DOHH2 (cell line): ENCODE measurements around the gene SMARCD1.

Experiments used
- CTCF ChIP-seq: fragments of 200-600 bp; sonication (generic); IDR thresholded peaks from one replicate; pipeline ENCODE4 v1.5.1; 2014; ENCODE audit warnings: antibody characterized with exemption, mild to moderate bottlenecking, low read depth, low read length; ENCODE audit not compliant: poor library complexity, severe bottlenecking
- EZH2phosphoT487 ChIP-seq: fragments of 200-600 bp; sonication (generic); IDR thresholded peaks from 2 replicates; pipeline ENCODE4 v1.6.1; 2017; ENCODE audit warnings: borderline replicate concordance, mild to moderate bottlenecking, antibody characterized with exemption, low read length, moderate library complexity, mixed read lengths

GRCh38 chr12:50103351-50103750, 18.2 kb downstream of the SMARCD1 start:
- TF ChIP-seq CTCF (no peak), EZH2phosphoT487 (no peak)
